ENCODE data around the gene TP53AIP1.

The TP53AIP1 gene, protein sequence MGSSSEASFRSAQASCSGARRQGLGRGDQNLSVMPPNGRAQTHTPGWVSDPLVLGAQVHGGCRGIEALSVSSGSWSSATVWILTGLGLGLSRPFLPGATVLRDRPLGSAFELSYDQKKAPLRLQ

GRCh38 chr11:128942817-128943427, at the start of gene TP53AIP1:
TSS of gene TP53AIP1 (minus strand) at chr11:128942871. CDS start at chr11:128937818, 5,053 bp downstream.
- peaks cover 8% of the 10 kb centered on the region for H3K27me3 ChIP-seq (ENCODE audit: control insufficient read depth, insufficient read depth, low read length)
- no peaks in the 10 kb centered on the region for H3K4me1 ChIP-seq (ENCODE audit: control insufficient read depth, insufficient read depth, low read length)
- H3K9me3 ChIP-seq (ENCODE audit: control insufficient read depth, insufficient read depth, low read length), result no peaks in the 10 kb centered on the region
- no peaks in the 10 kb centered on the region for H3K36me3 ChIP-seq (ENCODE audit: control insufficient read depth, insufficient read depth, low read length)
- no peak within 1 kb of the TSS for H3K4me3 ChIP-seq (ENCODE audit: low read depth, low read length)
- no peak within 1 kb of the TSS for H3K9ac ChIP-seq (ENCODE audit: low read depth, low read length)

DNA sequence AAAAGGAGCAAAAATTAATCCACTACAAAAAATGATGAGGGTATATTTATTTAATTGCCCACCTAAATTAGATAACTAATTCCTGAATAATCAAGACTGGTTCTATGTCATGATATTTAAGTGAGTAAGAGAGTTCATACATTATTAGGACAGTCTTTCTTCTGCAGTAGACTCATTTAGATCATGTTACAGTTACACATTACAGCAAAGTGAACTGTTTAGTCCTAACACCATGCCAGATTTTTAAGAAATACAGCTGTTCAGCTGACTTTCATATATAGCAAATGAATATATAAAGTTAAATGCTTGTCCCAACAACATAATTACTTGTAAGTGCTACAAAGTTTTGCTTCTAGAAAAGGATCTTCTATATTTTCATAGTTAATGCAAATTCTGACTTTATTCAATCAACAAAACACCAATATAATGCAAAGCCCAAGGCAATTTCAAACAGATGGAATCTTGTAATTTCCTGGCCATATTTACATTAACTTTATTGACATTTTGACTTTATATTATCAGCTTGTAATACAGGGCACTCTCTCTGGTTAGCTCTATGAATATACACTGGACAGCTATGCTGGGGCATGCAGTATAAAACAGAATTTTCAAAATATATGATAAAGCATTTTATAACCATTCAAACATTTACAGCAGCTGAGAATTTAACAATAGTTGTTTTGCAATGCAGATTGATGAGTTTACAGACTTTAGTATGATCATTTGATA, 45.7 kb upstream of the TP53AIP1 start:
- H3K9ac ChIP-seq (ENCODE audit: low read depth, low read length), result no peak overlapping the region
- no peaks in the 10 kb centered on the region for H3K27me3 ChIP-seq (ENCODE audit: control insufficient read depth, insufficient read depth, low read length)
- no peaks in the 10 kb centered on the region for H3K9me3 ChIP-seq (ENCODE audit: control insufficient read depth, insufficient read depth, low read length)
- H3K36me3 ChIP-seq (ENCODE audit: control insufficient read depth, insufficient read depth, low read length), result no peaks in the 10 kb centered on the region
- peaks cover 3% of the 10 kb centered on the region for H3K4me1 ChIP-seq (ENCODE audit: control insufficient read depth, insufficient read depth, low read length)
- no peak overlapping the region for H3K4me3 ChIP-seq (ENCODE audit: low read depth, low read length)

- peaks cover 3% of the 10 kb centered on the region for H3K4me1 ChIP-seq (ENCODE audit: control insufficient read depth, insufficient read depth, low read length)
- H3K27me3 ChIP-seq (ENCODE audit: control insufficient read depth, insufficient read depth, low read length), result no peaks in the 10 kb centered on the region
- no peak overlapping the region for H3K9ac ChIP-seq (ENCODE audit: low read depth, low read length)
- no peaks in the 10 kb centered on the region for H3K9me3 ChIP-seq (ENCODE audit: control insufficient read depth, insufficient read depth, low read length)
- H3K4me3 ChIP-seq (ENCODE audit: low read depth, low read length), result no peak overlapping the region
- no peaks in the 10 kb centered on the region for H3K36me3 ChIP-seq (ENCODE audit: control insufficient read depth, insufficient read depth, low read length)
These were observed 43.2 kb upstream of the TP53AIP1 start for GRCh38 chr11:128985880-128986279.

- Histone ChIP-seq H3K27me3 (ENCODE audit: control insufficient read depth, insufficient read depth, low read length) (no peaks in the 10 kb centered on the region), H3K9me3 (ENCODE audit: control insufficient read depth, insufficient read depth, low read length) (no peaks in the 10 kb centered on the region), H3K9ac (ENCODE audit: low read depth, low read length) (no peak overlapping the region), H3K36me3 (ENCODE audit: control insufficient read depth, insufficient read depth, low read length) (no peaks in the 10 kb centered on the region), H3K4me1 (ENCODE audit: control insufficient read depth, insufficient read depth, low read length) (no peaks in the 10 kb centered on the region), H3K4me3 (ENCODE audit: low read depth, low read length) (no peak overlapping the region)
These were observed 40.4 kb upstream of the TP53AIP1 start for GRCh38 chr11:128983023-128983422.

- H3K4me3 ChIP-seq (ENCODE audit: low read depth, low read length), result no peak overlapping the region
- H3K36me3 ChIP-seq (ENCODE audit: control insufficient read depth, insufficient read depth, low read length), result no peaks in the 10 kb centered on the region
- no peak overlapping the region for H3K9ac ChIP-seq (ENCODE audit: low read depth, low read length)
- no peaks in the 10 kb centered on the region for H3K27me3 ChIP-seq (ENCODE audit: control insufficient read depth, insufficient read depth, low read length)
- no peaks in the 10 kb centered on the region for H3K9me3 ChIP-seq (ENCODE audit: control insufficient read depth, insufficient read depth, low read length)
- no peaks in the 10 kb centered on the region for H3K4me1 ChIP-seq (ENCODE audit: control insufficient read depth, insufficient read depth, low read length)
These were observed 38.6 kb upstream of the TP53AIP1 start for GRCh38 chr11:128981254-128981653.

DNA sequence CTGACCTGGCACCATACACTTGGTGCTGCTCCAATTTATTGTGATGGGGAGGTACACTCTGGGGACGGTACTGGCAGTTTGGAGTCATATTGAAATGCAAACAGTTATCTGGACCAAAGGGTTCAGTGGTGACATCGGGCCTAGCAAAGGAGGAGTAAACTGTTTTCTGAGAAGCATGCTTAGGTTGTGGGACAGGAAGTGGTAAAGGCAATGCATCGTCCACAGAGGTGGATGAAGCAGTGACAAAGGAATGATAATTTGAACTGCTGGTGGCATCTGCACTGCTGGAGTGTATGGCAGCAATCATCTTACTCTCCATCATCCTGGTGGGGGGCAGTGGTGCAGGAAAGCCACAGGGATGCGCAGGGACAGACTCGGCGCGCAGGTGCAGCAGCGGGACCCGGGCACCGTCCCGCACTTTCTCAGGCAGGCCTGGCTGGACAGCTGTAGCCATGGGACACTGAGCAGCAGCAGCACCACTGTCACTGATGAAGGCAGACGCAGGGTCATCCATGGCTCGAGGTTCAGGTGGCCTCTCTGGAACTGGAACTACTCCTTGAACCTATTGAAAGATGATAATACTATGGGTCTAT, 28.0 kb upstream of the TP53AIP1 start:
- Histone ChIP-seq H3K9ac (ENCODE audit: low read depth, low read length) (no peak overlapping the region), H3K9me3 (ENCODE audit: control insufficient read depth, insufficient read depth, low read length) (no peaks in the 10 kb centered on the region), H3K4me3 (ENCODE audit: low read depth, low read length) (no peak overlapping the region), H3K4me1 (ENCODE audit: control insufficient read depth, insufficient read depth, low read length) (no peaks in the 10 kb centered on the region), H3K27me3 (ENCODE audit: control insufficient read depth, insufficient read depth, low read length) (no peaks in the 10 kb centered on the region), H3K36me3 (ENCODE audit: control insufficient read depth, insufficient read depth, low read length) (peaks cover 20% of the 10 kb centered on the region)

GRCh38 chr11:128968916-128969315, 26.2 kb upstream of the TP53AIP1 start:
- Histone ChIP-seq H3K9ac (ENCODE audit: low read depth, low read length) (no peak overlapping the region), H3K9me3 (ENCODE audit: control insufficient read depth, insufficient read depth, low read length) (no peaks in the 10 kb centered on the region), H3K4me1 (ENCODE audit: control insufficient read depth, insufficient read depth, low read length) (no peaks in the 10 kb centered on the region), H3K36me3 (ENCODE audit: control insufficient read depth, insufficient read depth, low read length) (peaks cover 20% of the 10 kb centered on the region), H3K4me3 (ENCODE audit: low read depth, low read length) (no peak overlapping the region), H3K27me3 (ENCODE audit: control insufficient read depth, insufficient read depth, low read length) (no peaks in the 10 kb centered on the region)

GRCh38 chr11:128967578-128967977, 24.9 kb upstream of the TP53AIP1 start:
- Histone ChIP-seq H3K9ac (ENCODE audit: low read depth, low read length) (no peak overlapping the region), H3K9me3 (ENCODE audit: control insufficient read depth, insufficient read depth, low read length) (no peaks in the 10 kb centered on the region), H3K4me3 (ENCODE audit: low read depth, low read length) (no peak overlapping the region), H3K36me3 (ENCODE audit: control insufficient read depth, insufficient read depth, low read length) (peaks cover 16% of the 10 kb centered on the region), H3K4me1 (ENCODE audit: control insufficient read depth, insufficient read depth, low read length) (no peaks in the 10 kb centered on the region), H3K27me3 (ENCODE audit: control insufficient read depth, insufficient read depth, low read length) (no peaks in the 10 kb centered on the region)

GRCh38 chr11:128965485-128965884, 22.8 kb upstream of the TP53AIP1 start:
- H3K4me3 ChIP-seq (ENCODE audit: low read depth, low read length), result no peak overlapping the region
- H3K27me3 ChIP-seq (ENCODE audit: control insufficient read depth, insufficient read depth, low read length), result no peaks in the 10 kb centered on the region
- no peaks in the 10 kb centered on the region for H3K4me1 ChIP-seq (ENCODE audit: control insufficient read depth, insufficient read depth, low read length)
- peaks cover 13% of the 10 kb centered on the region for H3K36me3 ChIP-seq (ENCODE audit: control insufficient read depth, insufficient read depth, low read length)
- H3K9me3 ChIP-seq (ENCODE audit: control insufficient read depth, insufficient read depth, low read length), result no peaks in the 10 kb centered on the region
- H3K9ac ChIP-seq (ENCODE audit: low read depth, low read length), result no peak overlapping the region

DNA sequence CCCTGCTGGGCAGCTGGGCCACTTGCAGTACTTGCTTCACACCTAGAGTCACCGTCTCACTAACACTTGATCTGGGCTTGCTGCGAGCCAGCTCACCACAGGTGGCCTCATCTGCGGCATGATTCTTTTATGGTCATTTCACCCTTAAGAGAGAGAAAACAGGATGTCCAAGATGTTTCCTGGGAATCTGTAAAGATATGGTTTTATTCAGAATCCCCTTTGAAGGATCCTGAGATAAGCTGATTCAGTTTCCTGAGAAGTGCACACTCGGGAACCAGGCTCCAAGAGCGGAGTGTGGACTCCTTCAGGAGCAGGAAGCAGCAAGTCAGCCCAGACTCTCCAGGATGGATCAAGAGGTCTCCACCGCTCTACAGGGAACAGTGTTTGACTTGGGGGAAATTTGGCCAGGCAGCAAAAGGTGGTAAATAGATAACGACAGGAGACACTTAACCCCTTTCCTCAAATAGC, 21.8 kb upstream of the TP53AIP1 start:
- H3K4me1 ChIP-seq (ENCODE audit: control insufficient read depth, insufficient read depth, low read length), result no peaks in the 10 kb centered on the region
- H3K27me3 ChIP-seq (ENCODE audit: control insufficient read depth, insufficient read depth, low read length), result no peaks in the 10 kb centered on the region
- no peak overlapping the region for H3K4me3 ChIP-seq (ENCODE audit: low read depth, low read length)
- peaks cover 6% of the 10 kb centered on the region for H3K36me3 ChIP-seq (ENCODE audit: control insufficient read depth, insufficient read depth, low read length)
- H3K9ac ChIP-seq (ENCODE audit: low read depth, low read length), result no peak overlapping the region
- no peaks in the 10 kb centered on the region for H3K9me3 ChIP-seq (ENCODE audit: control insufficient read depth, insufficient read depth, low read length)

GRCh38 chr11:128963744-128964325, 21.2 kb upstream of the TP53AIP1 start:
- no peak overlapping the region for H3K4me3 ChIP-seq (ENCODE audit: low read depth, low read length)
- no peaks in the 10 kb centered on the region for H3K9me3 ChIP-seq (ENCODE audit: control insufficient read depth, insufficient read depth, low read length)
- H3K27me3 ChIP-seq (ENCODE audit: control insufficient read depth, insufficient read depth, low read length), result no peaks in the 10 kb centered on the region
- H3K9ac ChIP-seq (ENCODE audit: low read depth, low read length), result no peak overlapping the region
- no peaks in the 10 kb centered on the region for H3K36me3 ChIP-seq (ENCODE audit: control insufficient read depth, insufficient read depth, low read length)
- H3K4me1 ChIP-seq (ENCODE audit: control insufficient read depth, insufficient read depth, low read length), result no peaks in the 10 kb centered on the region
